Osteoblast (primary cell): ENCODE measurements around the gene KRTAP10-7. TPM values are rescaled to one million over a fixed set of nuclear protein-coding genes. Genes with fewer than 3 reads are reported as not detected.
"Not testable (repeated sequence)": the region's sequence is repeated elsewhere in the genome, so short reads cannot be mapped to it uniquely, and the experiment has no call there.

Experiments used
- DNase-seq: peaks from one replicate; pipeline ENCODE4 v3.0.0; 2011; ENCODE audit warnings: low spot score, mixed read lengths; ENCODE audit not compliant: insufficient read length; ENCODE audit errors: missing footprints
- H2AFZ ChIP-seq: 2 replicates; pipeline ENCODE4 v1.6.0; 2011; ENCODE audit warnings: mild to moderate bottlenecking, low read length
- H3K27ac ChIP-seq: 2 replicates; pipeline ENCODE4 v1.5.1; 2011; ENCODE audit warnings: mild to moderate bottlenecking, low read depth, low read length, moderate library complexity
- H3K27me3 ChIP-seq: 2 replicates; pipeline ENCODE4 v1.6.0; 2012; ENCODE audit warnings: mild to moderate bottlenecking, control low read depth, inconsistent platforms, low read length, moderate library complexity; ENCODE audit not compliant: insufficient read depth
- H3K36me3 ChIP-seq: 2 replicates; pipeline ENCODE4 v1.5.1; 2011; ENCODE audit warnings: mild to moderate bottlenecking, low read length, control low read depth, moderate library complexity; ENCODE audit not compliant: insufficient read depth
- H3K4me1 ChIP-seq: 2 replicates; pipeline ENCODE4 v1.5.1; 2011; ENCODE audit warnings: mild to moderate bottlenecking, low read length, control low read depth, moderate library complexity; ENCODE audit not compliant: insufficient read depth
- H3K4me2 ChIP-seq: 2 replicates; pipeline ENCODE4 v1.6.0; 2011; ENCODE audit warnings: mild to moderate bottlenecking, low read length; ENCODE audit not compliant: insufficient read depth
- H3K4me3 ChIP-seq: fragments of 200-600 bp; sonication (generic); 3 replicates; pipeline ENCODE4 v1.5.1; 2012; ENCODE audit warnings: mild to moderate bottlenecking, low read length, inconsistent platforms; ENCODE audit not compliant: insufficient read depth
- H3K79me2 ChIP-seq: 2 replicates; pipeline ENCODE4 v1.6.0; 2012; ENCODE audit warnings: mild to moderate bottlenecking, low read length, control low read depth, inconsistent platforms; ENCODE audit not compliant: insufficient read depth
- H3K9me3 ChIP-seq: 2 replicates; pipeline ENCODE4 v1.5.1; 2011; ENCODE audit warnings: low read depth, low read length, control low read depth
- H4K20me1 ChIP-seq: 2 replicates; pipeline ENCODE4 v1.6.0; 2012; ENCODE audit warnings: mild to moderate bottlenecking, low read length, control low read depth; ENCODE audit not compliant: insufficient read depth
- CTCF ChIP-seq: IDR thresholded peaks from 2 replicates; pipeline ENCODE4 v1.5.1; 2011; ENCODE audit warnings: mild to moderate bottlenecking, low read depth, low read length, moderate library complexity; ENCODE audit errors: extremely low read depth
- total RNA-seq: library from RNA; depleted of rRNA; stranded (reverse); fragments of >200 nt; gene quantifications from 2 replicates; pipeline ENCODE4 v1.2.3, GENCODE V29; 2012

KRTAP10-7 gene
- total RNA-seq, 1 donor = not detected

DNA sequence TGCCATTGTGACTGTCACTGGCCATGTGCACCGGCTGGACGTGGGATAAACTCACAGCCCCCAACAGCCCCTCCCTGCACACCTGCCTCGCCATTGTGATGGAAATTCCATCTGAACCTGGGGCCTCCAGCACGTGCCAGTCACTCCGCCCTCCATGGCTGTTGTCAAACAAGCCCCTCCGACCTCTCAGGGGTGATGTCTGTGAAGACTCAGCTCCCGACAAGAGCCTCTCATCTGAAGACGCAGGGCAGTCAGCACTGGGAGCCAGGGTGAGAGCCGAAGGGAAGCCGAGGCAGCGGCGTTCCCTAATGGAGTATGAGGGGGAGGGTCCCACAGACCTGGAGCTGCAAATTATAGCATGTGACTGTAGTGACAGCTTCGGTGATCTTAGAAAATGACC, 47.7 kb upstream of the KRTAP10-7 start:
- Histone ChIP-seq H3K27me3 (peaks cover 8% of the 10 kb centered on the region), H3K4me3 (no peak overlapping the region)

DNA sequence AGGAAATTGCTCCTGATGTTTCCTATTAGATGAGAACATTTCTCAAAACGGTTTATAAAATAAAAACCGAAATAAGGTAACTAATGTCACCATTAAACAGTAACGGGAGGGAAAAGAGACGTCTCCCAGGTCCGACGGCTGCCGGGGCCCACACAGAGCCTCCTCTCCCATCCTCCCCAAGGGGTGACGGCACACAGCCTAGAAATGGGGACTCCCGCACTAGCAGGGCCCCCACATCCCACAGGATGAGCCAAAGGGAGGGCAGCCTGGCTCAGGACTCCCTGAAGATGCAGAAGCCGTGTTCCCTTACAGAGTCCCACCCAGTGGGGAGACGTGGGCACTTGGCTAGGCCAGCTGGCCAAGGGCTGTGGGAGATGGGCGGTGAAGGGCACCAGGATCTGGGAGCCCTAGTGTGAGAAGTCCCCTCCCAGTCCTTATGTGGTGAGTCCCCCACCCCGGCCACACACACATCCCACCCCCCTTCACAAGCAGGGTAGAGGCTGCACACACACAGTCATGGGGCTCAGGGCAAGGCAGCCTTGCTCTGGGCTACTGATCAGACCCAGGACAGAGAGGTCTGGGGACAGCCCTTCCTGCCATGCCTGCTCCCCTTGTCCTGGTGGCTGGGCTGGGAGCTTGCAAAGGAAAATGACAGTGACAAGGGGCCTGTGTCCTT, 45.1 kb upstream of the KRTAP10-7 start:
- no peak overlapping the region for H3K4me2 ChIP-seq
- H3K4me3 ChIP-seq = no peak overlapping the region
- H2AFZ ChIP-seq = no peak overlapping the region
- no peak overlapping the region for H3K27ac ChIP-seq
- H3K79me2 ChIP-seq = no peaks in the 10 kb centered on the region
- H4K20me1 ChIP-seq = no peaks in the 10 kb centered on the region
- no peaks in the 10 kb centered on the region for H3K36me3 ChIP-seq
- H3K27me3 ChIP-seq = peaks cover 9% of the 10 kb centered on the region
- no peaks in the 10 kb centered on the region for H3K4me1 ChIP-seq
- no peak for DNase-seq
- H3K9me3 ChIP-seq = no peaks in the 10 kb centered on the region
- TF ChIP-seq CTCF = no peak

More for the DNA sequence above, 47.7 kb upstream of the KRTAP10-7 start:
- Histone ChIP-seq H3K27ac (no peak overlapping the region), H3K4me2 (no peak overlapping the region), H3K36me3 (no peaks in the 10 kb centered on the region), H3K4me1 (no peaks in the 10 kb centered on the region), H4K20me1 (no peaks in the 10 kb centered on the region), H3K9me3 (no peaks in the 10 kb centered on the region), H3K79me2 (no peaks in the 10 kb centered on the region), H2AFZ (no peak overlapping the region)
- DNase-seq = peak; percentile 11
- no peak for TF ChIP-seq CTCF

DNA sequence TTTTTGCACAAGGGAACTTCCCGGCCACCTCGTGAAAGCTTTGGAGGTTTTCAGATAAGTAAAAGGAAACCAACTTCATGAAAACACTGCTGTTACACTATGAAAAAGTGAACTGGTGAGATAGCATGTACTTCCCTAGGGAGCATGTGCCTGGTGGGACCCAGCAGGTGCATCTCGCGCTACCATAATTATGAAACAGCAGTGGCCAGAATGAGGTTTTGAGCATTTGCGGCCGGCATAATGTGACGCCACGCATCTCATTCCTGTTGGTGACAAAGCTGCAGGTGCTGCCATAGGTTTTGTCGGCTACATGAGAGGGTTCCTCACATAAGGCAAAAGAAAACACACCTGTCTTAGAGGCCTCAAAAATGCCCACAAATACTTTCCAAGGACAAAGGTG, 43.5 kb upstream of the KRTAP10-7 start:
- Histone ChIP-seq H2AFZ (no peak overlapping the region), H3K4me3 (no peak overlapping the region), H3K36me3 (no peaks in the 10 kb centered on the region), H3K4me1 (no peaks in the 10 kb centered on the region), H3K4me2 (no peak overlapping the region), H3K27me3 (peaks cover 9% of the 10 kb centered on the region), H4K20me1 (no peaks in the 10 kb centered on the region), H3K79me2 (no peaks in the 10 kb centered on the region), H3K27ac (no peak overlapping the region), H3K9me3 (no peaks in the 10 kb centered on the region)
- TF ChIP-seq CTCF = no peak
- DNase-seq = no peak

DNA sequence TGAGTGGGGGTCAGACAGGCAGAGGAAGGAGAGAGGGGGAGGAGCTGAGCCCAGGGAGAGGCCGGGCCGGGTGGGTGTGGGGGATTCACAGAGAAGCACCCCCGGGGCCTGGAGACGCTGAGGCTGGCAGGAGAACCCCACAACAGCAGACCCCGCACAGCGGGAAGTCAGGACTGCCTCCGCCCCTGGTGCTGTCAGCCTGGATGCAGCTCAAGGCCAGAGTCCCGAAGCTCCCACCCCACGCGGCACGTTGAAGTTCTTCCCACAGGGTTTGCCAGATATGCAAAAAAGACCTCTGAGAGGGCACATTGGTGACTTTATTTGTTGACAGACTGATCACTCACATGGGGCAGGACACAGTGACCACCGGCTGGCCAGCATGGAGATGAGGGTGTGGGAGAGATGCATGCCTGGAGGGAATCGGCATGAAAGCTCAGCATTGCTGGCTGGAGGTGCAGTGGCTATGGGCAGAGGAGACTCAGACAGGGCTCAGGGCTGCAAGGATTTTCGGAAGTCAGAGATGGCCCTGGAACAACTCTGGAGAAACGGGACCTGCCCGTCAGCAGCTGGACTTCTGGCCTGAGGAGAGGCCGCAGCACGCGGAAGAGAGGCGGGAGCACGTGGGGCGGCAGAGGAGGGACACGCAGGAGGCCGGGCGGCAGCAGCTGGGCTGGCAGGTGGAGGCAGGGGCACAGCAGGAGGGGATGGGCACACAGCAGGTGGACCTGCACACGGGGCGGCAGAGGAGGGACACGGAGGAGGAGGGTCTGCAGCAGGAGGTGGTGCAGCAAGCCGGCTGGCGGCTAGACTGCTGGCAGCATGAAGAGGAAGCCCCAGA, 42.7 kb upstream of the KRTAP10-7 start:
- DNase-seq = no peak
- H3K36me3 ChIP-seq = no peaks in the 10 kb centered on the region
- H3K4me2 ChIP-seq = no peak overlapping the region
- H3K27ac ChIP-seq = no peak overlapping the region
- no peak overlapping the region for H2AFZ ChIP-seq
- H4K20me1 ChIP-seq = no peaks in the 10 kb centered on the region
- H3K4me3 ChIP-seq = no peak overlapping the region
- H3K79me2 ChIP-seq = no peaks in the 10 kb centered on the region
- H3K4me1 ChIP-seq = no peaks in the 10 kb centered on the region
- H3K9me3 ChIP-seq = no peaks in the 10 kb centered on the region
- H3K27me3 ChIP-seq = peaks cover 9% of the 10 kb centered on the region
- no peak for TF ChIP-seq CTCF

DNA sequence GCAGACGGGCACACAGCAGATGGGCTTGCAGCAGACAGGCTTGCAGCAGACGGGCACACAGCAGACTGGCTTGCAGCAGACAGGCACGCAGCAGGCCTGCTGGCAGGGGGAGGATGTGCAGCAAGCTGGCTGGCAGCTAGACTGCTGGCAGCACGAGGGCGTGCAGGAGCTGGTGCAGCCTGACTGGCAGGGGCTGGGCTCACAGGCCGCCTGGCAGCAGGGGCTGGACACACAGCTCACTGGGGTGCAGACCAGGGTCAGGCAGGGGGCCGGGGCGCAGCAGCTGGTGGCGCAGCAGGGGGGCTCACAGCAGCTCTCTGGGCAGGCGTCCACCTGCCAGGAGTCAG, 42.1 kb upstream of the KRTAP10-7 start:
- not testable (repeated sequence) for H3K4me1 ChIP-seq, H3K9me3 ChIP-seq, H3K27me3 ChIP-seq, H3K79me2 ChIP-seq, H3K4me2 ChIP-seq, DNase-seq, H3K36me3 ChIP-seq, H3K27ac ChIP-seq, H2AFZ ChIP-seq, H4K20me1 ChIP-seq, H3K4me3 ChIP-seq
